Transverse colon (tissue), 3 donors: ENCODE results near the gene XYLT1.

Experiments
- CTCF ChIP-seq, 5 experiments: fragments of 200-600 bp in 3 of 5; fragments of 450-650 bp in 2 of 5; sonication (generic) in 3 of 5; IDR thresholded peaks; 1 replicate in 2 of 5; 2 replicates in 3 of 5; pipeline ENCODE4 v1.5.1; 2016 to 2017; ENCODE audit warnings: antibody characterized with exemption in 5 of 5, inconsistent platforms in 3 of 5, mild to moderate bottlenecking in 2 of 5, moderate library complexity in 1 of 5
- POLR2A ChIP-seq: fragments of 450-650 bp; IDR thresholded peaks from one replicate; pipeline ENCODE4 v1.6.1; 2016; ENCODE audit warnings: antibody characterized with exemption, mild to moderate bottlenecking, moderate library complexity

- no peak for TF ChIP-seq POLR2A
- TF ChIP-seq CTCF (IDR thresholded peaks at IDR 0.05): no peak
Observed at GRCh38 chr16:17339764-17340541, 130.8 kb downstream of the XYLT1 start.
